Ovary (tissue), 3 donors: ENCODE measurements around the gene MAB21L3.

Experiments
- EP300 ChIP-seq: sonication (generic); formaldehyde crosslinking; IDR thresholded peaks from one replicate; pipeline ENCODE4 v1.6.1; 2017; ENCODE audit warnings: antibody characterized with exemption
- POLR2A ChIP-seq: fragments of 450-650 bp; IDR thresholded peaks from one replicate; pipeline ENCODE4 v1.6.1; 2017; ENCODE audit warnings: antibody characterized with exemption, mild to moderate bottlenecking, moderate library complexity
- TF ChIP-seq, protein P1 (sequence below), 3 donors: fragments of 450-650 bp in 2 of 3; fragments of 200-600 bp in 1 of 3; IDR thresholded peaks; one replicate each; pipeline versions ENCODE4 v1.5.1 to v1.8.0; 2016 to 2022; ENCODE audit warnings: antibody characterized with exemption in 3 of 3, mild to moderate bottlenecking in 1 of 3
- donor health status: DM: no; HTN: no; CAD: no.

DNA sequence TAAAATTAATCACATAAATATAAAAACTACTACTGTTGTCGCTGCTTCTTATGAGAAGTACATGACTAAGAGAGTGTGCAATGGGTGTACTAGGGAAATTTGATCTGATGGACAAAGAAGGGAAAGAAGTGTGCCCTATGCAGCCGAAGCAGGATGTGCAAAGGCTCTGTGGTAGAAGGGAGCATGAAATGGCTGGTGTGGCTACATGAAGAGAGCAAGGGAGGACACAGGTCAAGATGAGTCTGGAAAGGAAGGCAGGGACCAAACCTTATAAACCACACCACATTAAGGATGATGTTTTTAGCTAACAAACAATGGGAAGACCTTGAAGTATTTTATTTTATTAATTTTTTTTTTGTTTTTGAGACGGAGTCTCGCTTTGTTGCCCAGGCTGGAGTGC is 20.0 kb downstream of the MAB21L3 start:
- TF ChIP-seq, protein P1, sequence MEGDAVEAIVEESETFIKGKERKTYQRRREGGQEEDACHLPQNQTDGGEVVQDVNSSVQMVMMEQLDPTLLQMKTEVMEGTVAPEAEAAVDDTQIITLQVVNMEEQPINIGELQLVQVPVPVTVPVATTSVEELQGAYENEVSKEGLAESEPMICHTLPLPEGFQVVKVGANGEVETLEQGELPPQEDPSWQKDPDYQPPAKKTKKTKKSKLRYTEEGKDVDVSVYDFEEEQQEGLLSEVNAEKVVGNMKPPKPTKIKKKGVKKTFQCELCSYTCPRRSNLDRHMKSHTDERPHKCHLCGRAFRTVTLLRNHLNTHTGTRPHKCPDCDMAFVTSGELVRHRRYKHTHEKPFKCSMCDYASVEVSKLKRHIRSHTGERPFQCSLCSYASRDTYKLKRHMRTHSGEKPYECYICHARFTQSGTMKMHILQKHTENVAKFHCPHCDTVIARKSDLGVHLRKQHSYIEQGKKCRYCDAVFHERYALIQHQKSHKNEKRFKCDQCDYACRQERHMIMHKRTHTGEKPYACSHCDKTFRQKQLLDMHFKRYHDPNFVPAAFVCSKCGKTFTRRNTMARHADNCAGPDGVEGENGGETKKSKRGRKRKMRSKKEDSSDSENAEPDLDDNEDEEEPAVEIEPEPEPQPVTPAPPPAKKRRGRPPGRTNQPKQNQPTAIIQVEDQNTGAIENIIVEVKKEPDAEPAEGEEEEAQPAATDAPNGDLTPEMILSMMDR (IDR thresholded peaks at IDR 0.05) = no peak
- TF ChIP-seq EP300 (no peak), POLR2A (no peak)
